ENCODE data around the gene FEZF2. TPM values are rescaled to one million over a fixed set of nuclear protein-coding genes. Genes with fewer than 3 reads are reported as not detected.

FEZF2 gene
- total RNA-seq, 1 experiment from 2014 or later = not detected

GRCh38 chr3:62365391-62366125 is 7.8 kb downstream of the FEZF2 start:
- Histone ChIP-seq H3K4me1 (no peaks in the 10 kb centered on the region), H3K9me3 (no peaks in the 10 kb centered on the region), H3K36me3 (ENCODE audit: control insufficient read depth, insufficient read depth, low read length) (no peaks in the 10 kb centered on the region), H3K27me3 (replicated peaks; ENCODE audit: control insufficient read depth, insufficient read depth, low read length) (no peaks in the 10 kb centered on the region), H3K4me3 (ENCODE audit: low read depth, low read length) (no peak overlapping the region)
- no peaks in the 10 kb centered on the region for H3K4me1 Mint-ChIP-seq (ENCODE audit: low read depth, unreplicated experiment)
- ChIA-PET POLR2A (no interaction called here), CTCF (no interaction called here)
- peaks cover 6% of the 10 kb centered on the region for H3K27me3 Mint-ChIP-seq (ENCODE audit: insufficient read depth, unreplicated experiment)
- no peaks in the 10 kb centered on the region for H3K36me3 Mint-ChIP-seq (ENCODE audit: insufficient read depth, unreplicated experiment)
- no TSS peak for BruUV-seq (replicated peaks)
- no peak for DNase-seq
- intact Hi-C loops (cut with micrococcal nuclease; ENCODE audit: unreplicated experiment) = no loop called here
- H3K4me3 Mint-ChIP-seq (ENCODE audit: unreplicated experiment) = no peak overlapping the region
- no peak overlapping the region for H3K27ac Mint-ChIP-seq (ENCODE audit: unreplicated experiment)
- no peaks in the 10 kb centered on the region for H3K9me3 Mint-ChIP-seq (ENCODE audit: unreplicated experiment)
- TF ChIP-seq CTCF (IDR thresholded peaks at IDR 0.05; ENCODE audit: insufficient read depth in 1 of 2, low read depth in 1 of 2, low read length in 1 of 2, severe bottlenecking in 1 of 2, unreplicated experiment in 1 of 2) = no peak

- Histone ChIP-seq H3K4me1 (no peaks in the 10 kb centered on the region), H3K4me3 (ENCODE audit: low read depth, low read length) (no peak overlapping the region), H3K9me3 (no peaks in the 10 kb centered on the region), H3K36me3 (ENCODE audit: control insufficient read depth, insufficient read depth, low read length) (no peaks in the 10 kb centered on the region), H3K27me3 (replicated peaks; ENCODE audit: control insufficient read depth, insufficient read depth, low read length) (no peaks in the 10 kb centered on the region)
- POLR2A ChIA-PET = no interaction called here
- Mint-ChIP-seq H3K27me3 (ENCODE audit: insufficient read depth, unreplicated experiment) (peaks cover 9% of the 10 kb centered on the region), H3K27ac (ENCODE audit: unreplicated experiment) (no peak overlapping the region), H3K9me3 (ENCODE audit: unreplicated experiment) (no peaks in the 10 kb centered on the region), H3K4me1 (ENCODE audit: low read depth, unreplicated experiment) (no peaks in the 10 kb centered on the region), H3K4me3 (ENCODE audit: unreplicated experiment) (no peak overlapping the region), H3K36me3 (ENCODE audit: insufficient read depth, unreplicated experiment) (no peaks in the 10 kb centered on the region)
- no TSS peak for BruUV-seq (replicated peaks)
- no peak for DNase-seq
- intact Hi-C loops (cut with micrococcal nuclease; ENCODE audit: unreplicated experiment) = no loop called here
- CTCF ChIA-PET = no interaction called here
- no peak for TF ChIP-seq CTCF (IDR thresholded peaks at IDR 0.05; ENCODE audit: insufficient read depth in 1 of 2, low read depth in 1 of 2, low read length in 1 of 2, severe bottlenecking in 1 of 2, unreplicated experiment in 1 of 2)
These were observed 9.2 kb downstream of the FEZF2 start for GRCh38 chr3:62364191-62364590.

GRCh38 chr3:62363275-62363674 is 10.1 kb downstream of the FEZF2 start:
- H3K4me1 ChIP-seq = no peaks in the 10 kb centered on the region
- H3K4me3 ChIP-seq (ENCODE audit: low read depth, low read length) = no peak overlapping the region
- Mint-ChIP-seq H3K36me3 (ENCODE audit: insufficient read depth, unreplicated experiment) (no peaks in the 10 kb centered on the region), H3K4me1 (ENCODE audit: low read depth, unreplicated experiment) (no peaks in the 10 kb centered on the region), H3K4me3 (ENCODE audit: unreplicated experiment) (no peak overlapping the region), H3K27ac (ENCODE audit: unreplicated experiment) (no peak overlapping the region), H3K9me3 (ENCODE audit: unreplicated experiment) (no peaks in the 10 kb centered on the region), H3K27me3 (ENCODE audit: insufficient read depth, unreplicated experiment) (peaks cover 9% of the 10 kb centered on the region)
- H3K36me3 ChIP-seq (ENCODE audit: control insufficient read depth, insufficient read depth, low read length) = no peaks in the 10 kb centered on the region
- DNase-seq = no peak
- CTCF ChIA-PET = no interaction called here
- POLR2A ChIA-PET = no interaction called here
- no peak for TF ChIP-seq CTCF (IDR thresholded peaks at IDR 0.05; ENCODE audit: insufficient read depth in 1 of 2, low read depth in 1 of 2, low read length in 1 of 2, severe bottlenecking in 1 of 2, unreplicated experiment in 1 of 2)
- intact Hi-C loops (cut with micrococcal nuclease; ENCODE audit: unreplicated experiment) = no loop called here
- no TSS peak for BruUV-seq (replicated peaks)
- H3K9me3 ChIP-seq = no peaks in the 10 kb centered on the region
- H3K27me3 ChIP-seq (replicated peaks; ENCODE audit: control insufficient read depth, insufficient read depth, low read length) = no peaks in the 10 kb centered on the region

All from Caco-2 (cell line).